Stimulated activated CD4-positive, alpha-beta T cell treated with anti-CD3 and anti-CD28 coated beads, Interleukin-15, amount 100 ng/mL, for 1 hour (primary cell): Measurements from ENCODE around the gene CYP19A1.
A peak's percentile ranks its signal among the peaks of the same experiment; 100 is the strongest.

Experiments used
- DNase-seq, 2 donors: peaks; one replicate each; pipeline ENCODE4 v3.0.0-alpha.2; 2020; ENCODE audit warnings: low read depth in 1 of 2, low spot score in 1 of 2

Gene CYP19A1

GRCh38 chr15:51224428-51224827, 114.0 kb downstream of the CYP19A1 start:
- no peak for DNase-seq

GRCh38 chr15:51223771-51224229, 114.6 kb downstream of the CYP19A1 start:
- no peak for DNase-seq

- DNase-seq: no peak
Observed at GRCh38 chr15:51218299-51218938, 120.0 kb downstream of the CYP19A1 start.

GRCh38 chr15:51212909-51213308, 125.5 kb downstream of the CYP19A1 start:
- DNase-seq: no peak

- DNase-seq: no peak
Observed at GRCh38 chr15:51212239-51212638, 126.2 kb downstream of the CYP19A1 start.

GRCh38 chr15:51205050-51205975, 133.1 kb downstream of the CYP19A1 start:
- no peak for DNase-seq

- DNase-seq: no peak
Observed at GRCh38 chr15:51203797-51204196, 134.6 kb downstream of the CYP19A1 start.

GRCh38 chr15:51202783-51203182, 135.6 kb downstream of the CYP19A1 start:
- DNase-seq: no peak

- no peak for DNase-seq
Observed at GRCh38 chr15:51201581-51201980, 136.8 kb downstream of the CYP19A1 start.

- DNase-seq: no peak
Observed at GRCh38 chr15:51200792-51201191, 137.6 kb downstream of the CYP19A1 start.

- DNase-seq: no peak
Observed at GRCh38 chr15:51199541-51199940, 138.9 kb downstream of the CYP19A1 start.

- DNase-seq: no peak
Observed at GRCh38 chr15:51198701-51199232, 139.6 kb downstream of the CYP19A1 start.

GRCh38 chr15:51195459-51195858, 142.9 kb downstream of the CYP19A1 start:
- no peak for DNase-seq

GRCh38 chr15:51193979-51194378, 144.4 kb downstream of the CYP19A1 start:
- no peak for DNase-seq

GRCh38 chr15:51193526-51193925, 144.9 kb downstream of the CYP19A1 start:
- no peak for DNase-seq

GRCh38 chr15:51192521-51193280, 145.7 kb downstream of the CYP19A1 start:
- peak; percentile 21 to 60 for DNase-seq

GRCh38 chr15:51191766-51192165, 146.6 kb downstream of the CYP19A1 start:
- DNase-seq: no peak

GRCh38 chr15:51191072-51191670, 147.2 kb downstream of the CYP19A1 start:
- no peak for DNase-seq

- no peak for DNase-seq
Observed at GRCh38 chr15:51190424-51191068, 147.8 kb downstream of the CYP19A1 start.

- no peak for DNase-seq
Observed at GRCh38 chr15:51189669-51190385, 148.6 kb downstream of the CYP19A1 start.
